HUDEP-2 (cell line): ENCODE data around the gene CELF4.

Experiments used
- DNase-seq, 76 experiments: peaks; one replicate each; lab custom pipeline; 2025; ENCODE audit not compliant: unreplicated experiment in 76 of 76; lab: John Stamatoyannopoulos, UW

Gene CELF4

GRCh38 chr18:37499913-37500312 is 65.7 kb downstream of the CELF4 start:
- DNase-seq, result no peak

GRCh38 chr18:37499044-37499443 is 66.6 kb downstream of the CELF4 start:
- no peak for DNase-seq

- no peak for DNase-seq
These were observed 67.6 kb downstream of the CELF4 start for GRCh38 chr18:37497853-37498518.

- no peak for DNase-seq
These were observed 69.0 kb downstream of the CELF4 start for GRCh38 chr18:37496568-37496967.

- DNase-seq, result no peak
These were observed 70.2 kb downstream of the CELF4 start for GRCh38 chr18:37495354-37495753.

GRCh38 chr18:37494406-37494805 is 71.2 kb downstream of the CELF4 start:
- no peak for DNase-seq

- no peak for DNase-seq
These were observed 72.2 kb downstream of the CELF4 start for GRCh38 chr18:37493352-37493935.

GRCh38 chr18:37492952-37493351 is 72.6 kb downstream of the CELF4 start:
- no peak for DNase-seq

- no peak for DNase-seq
These were observed 74.1 kb downstream of the CELF4 start for GRCh38 chr18:37491526-37491925.

- no peak for DNase-seq
These were observed 75.6 kb downstream of the CELF4 start for GRCh38 chr18:37489998-37490397.

- DNase-seq, result no peak
These were observed 76.6 kb downstream of the CELF4 start for GRCh38 chr18:37489011-37489410.

GRCh38 chr18:37487400-37487867 is 78.2 kb downstream of the CELF4 start:
- DNase-seq, result no peak

- no peak for DNase-seq
These were observed 78.8 kb downstream of the CELF4 start for GRCh38 chr18:37486848-37487247.

- peak in 6 of 76 experiments; percentile 5 to 31 (median 8) for DNase-seq
These were observed 80.4 kb downstream of the CELF4 start for GRCh38 chr18:37484983-37485834.

- DNase-seq, result no peak
These were observed 81.4 kb downstream of the CELF4 start for GRCh38 chr18:37483984-37484819.

- peak in 15 of 76 experiments; percentile 1 to 35 (median 10) for DNase-seq
These were observed 82.2 kb downstream of the CELF4 start for GRCh38 chr18:37483221-37483971.

- no peak for DNase-seq
These were observed 83.2 kb downstream of the CELF4 start for GRCh38 chr18:37482433-37482832.

- DNase-seq, result no peak
These were observed 83.6 kb downstream of the CELF4 start for GRCh38 chr18:37482002-37482401.

- no peak for DNase-seq
These were observed 84.1 kb downstream of the CELF4 start for GRCh38 chr18:37481491-37481890.

GRCh38 chr18:37481072-37481471 is 84.5 kb downstream of the CELF4 start:
- no peak for DNase-seq
